Gastrocnemius medialis (tissue), 4 donors: ENCODE data around the gene CTRB2.

ENCODE experiments used
- CTCF ChIP-seq, 5 experiments: fragments of 450-650 bp in 3 of 5; fragments of 200-600 bp in 2 of 5; sonication (generic) in 2 of 5; IDR thresholded peaks in 4 of 5; conservative IDR thresholded peaks in 1 of 5; 1 replicate in 4 of 5; 2 replicates in 1 of 5; pipeline ENCODE4 v1.5.1; 2016 to 2019; ENCODE audit warnings: antibody characterized with exemption in 5 of 5, mild to moderate bottlenecking in 3 of 5, moderate library complexity in 3 of 5
- POLR2A ChIP-seq, 2 donors: fragments of 450-650 bp; IDR thresholded peaks; one replicate each; pipeline ENCODE4 v1.6.1; 2017; ENCODE audit warnings: antibody characterized with exemption in 2 of 2, mild to moderate bottlenecking in 2 of 2, moderate library complexity in 2 of 2

- TF ChIP-seq POLR2A (IDR thresholded peaks at IDR 0.05) (no peak), CTCF (IDR thresholded peaks at IDR 0.05 in 4 of 5, conservative IDR thresholded peaks at IDR 0.05 in 1 of 5) (no peak)
These were observed 18.0 kb downstream of the CTRB2 start for GRCh38 chr16:75188832-75189477.
